Measurements from ENCODE around the gene WIPF3. TPM values are rescaled to one million over a fixed set of nuclear protein-coding genes. Genes with fewer than 3 reads are reported as not detected.

WIPF3 gene
- total RNA-seq, 1 donor from 2014 or later = 0.65 TPM

DNA sequence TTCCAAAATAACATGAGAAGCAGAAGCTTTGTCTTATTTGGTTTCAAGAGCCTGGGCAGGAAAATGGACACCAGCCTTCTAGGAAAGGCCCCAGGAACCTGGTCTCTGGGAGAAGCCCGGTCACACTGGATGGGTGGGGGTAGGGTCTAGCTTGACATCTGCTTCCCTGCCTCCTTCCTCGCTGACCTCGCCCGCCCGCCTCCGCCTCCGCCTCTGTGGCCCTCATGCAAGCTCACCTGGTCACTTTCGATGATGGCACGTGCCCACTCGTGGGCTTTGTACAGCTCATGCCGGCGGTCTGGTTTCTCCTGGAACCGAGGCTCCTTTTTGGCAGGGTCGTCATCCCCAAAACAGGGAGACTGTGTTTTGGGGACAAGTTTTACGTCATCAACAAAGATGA, 119.9 kb downstream of the WIPF3 start:
- no peak overlapping the region for H3K27ac Mint-ChIP-seq (ENCODE audit: unreplicated experiment)
- TF ChIP-seq, protein P1, sequence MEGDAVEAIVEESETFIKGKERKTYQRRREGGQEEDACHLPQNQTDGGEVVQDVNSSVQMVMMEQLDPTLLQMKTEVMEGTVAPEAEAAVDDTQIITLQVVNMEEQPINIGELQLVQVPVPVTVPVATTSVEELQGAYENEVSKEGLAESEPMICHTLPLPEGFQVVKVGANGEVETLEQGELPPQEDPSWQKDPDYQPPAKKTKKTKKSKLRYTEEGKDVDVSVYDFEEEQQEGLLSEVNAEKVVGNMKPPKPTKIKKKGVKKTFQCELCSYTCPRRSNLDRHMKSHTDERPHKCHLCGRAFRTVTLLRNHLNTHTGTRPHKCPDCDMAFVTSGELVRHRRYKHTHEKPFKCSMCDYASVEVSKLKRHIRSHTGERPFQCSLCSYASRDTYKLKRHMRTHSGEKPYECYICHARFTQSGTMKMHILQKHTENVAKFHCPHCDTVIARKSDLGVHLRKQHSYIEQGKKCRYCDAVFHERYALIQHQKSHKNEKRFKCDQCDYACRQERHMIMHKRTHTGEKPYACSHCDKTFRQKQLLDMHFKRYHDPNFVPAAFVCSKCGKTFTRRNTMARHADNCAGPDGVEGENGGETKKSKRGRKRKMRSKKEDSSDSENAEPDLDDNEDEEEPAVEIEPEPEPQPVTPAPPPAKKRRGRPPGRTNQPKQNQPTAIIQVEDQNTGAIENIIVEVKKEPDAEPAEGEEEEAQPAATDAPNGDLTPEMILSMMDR (IDR thresholded peaks at IDR 0.05) = no peak
- H3K9me3 Mint-ChIP-seq (ENCODE audit: low read depth) = no peaks in the 10 kb centered on the region
- no peak for DNase-seq (ENCODE audit: low spot score)
- no peak overlapping the region for H3K4me3 Mint-ChIP-seq (ENCODE audit: unreplicated experiment)
- peaks cover 17% of the 10 kb centered on the region for H3K36me3 Mint-ChIP-seq (ENCODE audit: low read depth)
- no peaks in the 10 kb centered on the region for H3K27me3 Mint-ChIP-seq (ENCODE audit: low read depth)
- H3K4me1 Mint-ChIP-seq (ENCODE audit: low read depth) = peaks cover 3% of the 10 kb centered on the region

DNA sequence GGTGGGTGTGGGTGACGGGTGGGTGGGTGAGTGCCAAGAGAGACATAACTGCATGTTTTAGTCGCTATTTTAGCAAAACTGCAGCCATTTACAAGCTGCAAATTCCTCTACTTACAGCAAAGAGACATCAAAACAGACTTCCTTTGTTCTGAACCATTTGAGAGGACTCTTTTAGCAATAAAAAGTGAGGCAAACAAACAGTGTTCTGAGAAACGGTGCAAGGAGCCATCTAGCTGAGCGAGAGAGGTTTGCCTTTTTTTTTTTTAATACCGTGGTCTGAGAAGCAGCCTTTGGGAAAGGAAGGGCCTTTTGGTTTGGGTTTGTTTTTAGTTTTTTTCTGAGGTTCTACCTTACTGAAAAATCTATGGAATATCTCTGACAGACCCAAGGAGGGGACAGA, 120.4 kb downstream of the WIPF3 start:
- peaks cover under 1% of the 10 kb centered on the region for H3K4me1 Mint-ChIP-seq (ENCODE audit: low read depth)
- no peak for DNase-seq (ENCODE audit: low spot score)
- no peaks in the 10 kb centered on the region for H3K9me3 Mint-ChIP-seq (ENCODE audit: low read depth)
- H3K4me3 Mint-ChIP-seq (ENCODE audit: unreplicated experiment) = no peak overlapping the region
- TF ChIP-seq, protein P1 (IDR thresholded peaks at IDR 0.05) = no peak
- no peaks in the 10 kb centered on the region for H3K27me3 Mint-ChIP-seq (ENCODE audit: low read depth)
- H3K36me3 Mint-ChIP-seq (ENCODE audit: low read depth) = peaks cover 15% of the 10 kb centered on the region
- no peak overlapping the region for H3K27ac Mint-ChIP-seq (ENCODE audit: unreplicated experiment)

DNA sequence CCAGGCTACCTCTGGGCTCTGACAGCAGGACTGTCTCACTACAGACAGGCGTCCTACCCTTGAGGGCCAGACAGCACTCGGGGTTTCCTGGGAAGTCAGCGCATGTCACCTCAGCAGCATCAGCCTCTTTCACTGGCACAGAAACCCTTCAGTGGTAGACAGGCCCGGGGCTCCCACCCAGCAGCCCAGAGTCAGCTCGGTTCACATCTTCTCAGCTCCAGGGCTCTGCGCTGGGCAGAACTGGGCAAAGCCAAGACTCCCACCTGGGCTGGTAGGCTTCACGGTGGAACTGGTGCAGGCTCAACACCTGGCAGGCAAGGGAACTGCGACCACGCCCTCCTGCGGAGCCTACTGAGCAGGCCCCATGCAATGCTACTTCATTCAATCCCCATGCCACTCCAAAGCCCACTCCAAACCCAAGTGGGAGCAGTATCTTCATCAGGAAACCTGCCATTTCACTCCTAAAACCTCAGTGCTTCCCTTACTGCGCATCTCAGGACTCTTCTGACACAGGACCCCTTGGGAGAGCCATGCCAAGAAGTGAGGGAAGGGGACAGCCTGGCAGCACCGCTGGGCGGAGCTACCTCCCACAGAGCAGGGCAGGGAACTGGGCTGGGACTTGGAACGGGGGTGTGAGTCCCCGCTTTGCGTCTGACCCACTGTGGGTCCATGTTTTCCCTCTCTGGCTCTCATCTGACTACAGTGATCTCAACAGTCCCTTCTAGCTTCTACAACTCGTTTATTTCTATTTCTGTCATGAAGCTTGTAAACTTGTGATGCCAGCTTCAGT, 122.9 kb downstream of the WIPF3 start:
- Mint-ChIP-seq H3K27ac (ENCODE audit: unreplicated experiment) (no peak overlapping the region), H3K27me3 (ENCODE audit: low read depth) (no peaks in the 10 kb centered on the region), H3K36me3 (ENCODE audit: low read depth) (peaks cover 16% of the 10 kb centered on the region), H3K4me3 (ENCODE audit: unreplicated experiment) (no peak overlapping the region), H3K9me3 (ENCODE audit: low read depth) (no peaks in the 10 kb centered on the region), H3K4me1 (ENCODE audit: low read depth) (peaks cover 6% of the 10 kb centered on the region)
- DNase-seq (ENCODE audit: low spot score) = no peak
- TF ChIP-seq, protein P1 (IDR thresholded peaks at IDR 0.05) = no peak

DNA sequence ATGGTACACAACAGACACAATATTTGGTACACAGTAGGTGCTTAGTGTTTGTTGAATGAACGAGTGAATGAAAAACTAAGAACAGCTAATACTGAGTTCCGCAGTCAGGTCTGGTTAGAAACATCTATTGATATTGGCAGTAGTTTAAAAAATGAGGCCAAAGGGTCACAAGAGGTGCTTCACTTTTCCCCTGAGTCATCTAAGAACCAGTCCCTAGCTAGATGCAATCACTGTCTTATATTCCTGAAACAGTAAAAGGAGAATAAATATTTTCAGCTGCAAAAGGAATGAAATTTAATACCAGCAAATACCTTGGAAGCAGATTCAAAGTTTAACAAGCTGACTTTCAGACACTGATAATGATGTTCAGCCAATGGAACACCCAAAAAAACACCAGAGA, 128.8 kb downstream of the WIPF3 start:
- H3K27me3 Mint-ChIP-seq (ENCODE audit: low read depth) = no peaks in the 10 kb centered on the region
- H3K4me1 Mint-ChIP-seq (ENCODE audit: low read depth) = peaks cover 15% of the 10 kb centered on the region
- no peak for DNase-seq (ENCODE audit: low spot score)
- H3K27ac Mint-ChIP-seq (ENCODE audit: unreplicated experiment) = no peak overlapping the region
- TF ChIP-seq, protein P1 (IDR thresholded peaks at IDR 0.05) = no peak
- H3K9me3 Mint-ChIP-seq (ENCODE audit: low read depth) = no peaks in the 10 kb centered on the region
- H3K4me3 Mint-ChIP-seq (ENCODE audit: unreplicated experiment) = no peak overlapping the region
- H3K36me3 Mint-ChIP-seq (ENCODE audit: low read depth) = peaks cover 42% of the 10 kb centered on the region

DNA sequence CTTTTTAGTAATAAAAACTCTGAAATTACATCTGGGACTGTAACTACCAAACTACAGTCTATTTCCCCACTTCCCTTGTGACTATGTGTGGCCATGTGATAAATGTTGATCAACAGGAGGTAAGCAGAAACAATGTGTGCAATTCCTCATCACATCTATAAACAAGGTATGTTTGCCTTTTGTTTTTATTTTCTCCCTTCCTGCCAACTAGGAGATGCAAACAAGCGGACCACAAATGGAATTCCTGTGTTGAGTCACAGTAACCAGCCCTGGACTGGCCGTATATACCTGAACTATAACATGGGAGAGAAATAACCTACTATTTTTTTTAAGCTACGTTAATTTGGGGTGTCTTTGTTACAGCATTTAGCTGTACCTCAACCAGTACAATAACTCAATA, 130.8 kb downstream of the WIPF3 start:
- Mint-ChIP-seq H3K4me1 (ENCODE audit: low read depth) (peaks cover 11% of the 10 kb centered on the region), H3K27ac (ENCODE audit: unreplicated experiment) (no peak overlapping the region), H3K36me3 (ENCODE audit: low read depth) (peaks cover 38% of the 10 kb centered on the region), H3K4me3 (ENCODE audit: unreplicated experiment) (no peak overlapping the region), H3K27me3 (ENCODE audit: low read depth) (no peaks in the 10 kb centered on the region), H3K9me3 (ENCODE audit: low read depth) (no peaks in the 10 kb centered on the region)
- DNase-seq (ENCODE audit: low spot score) = no peak
- TF ChIP-seq, protein P1 (IDR thresholded peaks at IDR 0.05) = no peak
